ENCODE data around the gene PCSK5.

DNA sequence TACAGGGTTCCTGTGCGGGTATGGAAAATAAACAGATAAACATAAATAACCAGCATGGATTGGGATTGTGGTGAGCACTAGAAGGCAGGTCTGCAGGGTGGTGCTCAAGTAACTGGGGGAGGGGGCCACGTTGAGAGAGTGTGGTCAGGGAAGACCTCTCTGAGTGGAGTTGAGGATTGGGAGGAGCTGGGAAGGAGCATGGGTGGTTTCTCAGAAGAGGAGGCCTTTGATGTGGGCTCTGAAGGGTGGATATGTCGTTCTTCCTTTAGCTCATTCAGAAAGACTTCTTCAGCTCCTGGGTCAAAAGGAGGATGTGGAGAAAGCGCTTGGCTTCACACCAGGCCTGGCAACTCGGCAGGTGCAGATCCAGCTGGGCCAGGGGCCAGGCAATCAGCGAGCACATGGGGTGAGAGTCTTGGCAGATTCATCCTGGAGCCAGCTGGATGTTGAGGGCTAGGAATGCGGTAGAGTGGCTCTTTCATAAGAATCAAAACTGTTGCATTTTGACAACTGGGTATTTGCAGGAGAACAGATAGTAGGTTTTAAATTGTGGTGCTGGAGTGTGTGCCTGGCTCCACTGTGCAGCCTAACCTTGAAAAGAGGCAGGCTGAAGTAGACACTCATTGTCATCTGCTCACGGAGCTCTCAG, 71.7 kb downstream of the PCSK5 start:
- TF ChIP-seq, protein P1, sequence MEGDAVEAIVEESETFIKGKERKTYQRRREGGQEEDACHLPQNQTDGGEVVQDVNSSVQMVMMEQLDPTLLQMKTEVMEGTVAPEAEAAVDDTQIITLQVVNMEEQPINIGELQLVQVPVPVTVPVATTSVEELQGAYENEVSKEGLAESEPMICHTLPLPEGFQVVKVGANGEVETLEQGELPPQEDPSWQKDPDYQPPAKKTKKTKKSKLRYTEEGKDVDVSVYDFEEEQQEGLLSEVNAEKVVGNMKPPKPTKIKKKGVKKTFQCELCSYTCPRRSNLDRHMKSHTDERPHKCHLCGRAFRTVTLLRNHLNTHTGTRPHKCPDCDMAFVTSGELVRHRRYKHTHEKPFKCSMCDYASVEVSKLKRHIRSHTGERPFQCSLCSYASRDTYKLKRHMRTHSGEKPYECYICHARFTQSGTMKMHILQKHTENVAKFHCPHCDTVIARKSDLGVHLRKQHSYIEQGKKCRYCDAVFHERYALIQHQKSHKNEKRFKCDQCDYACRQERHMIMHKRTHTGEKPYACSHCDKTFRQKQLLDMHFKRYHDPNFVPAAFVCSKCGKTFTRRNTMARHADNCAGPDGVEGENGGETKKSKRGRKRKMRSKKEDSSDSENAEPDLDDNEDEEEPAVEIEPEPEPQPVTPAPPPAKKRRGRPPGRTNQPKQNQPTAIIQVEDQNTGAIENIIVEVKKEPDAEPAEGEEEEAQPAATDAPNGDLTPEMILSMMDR (IDR thresholded peaks at IDR 0.05; ENCODE audit: low read length): no peak
- no peak for TF ChIP-seq EZH2 (optimal IDR thresholded peaks at IDR 0.05; ENCODE audit: low read depth, low read length)
- no peak for TF ChIP-seq EZH2phosphoT487 (IDR thresholded peaks at IDR 0.05; ENCODE audit: low read length)
